Measurements from ENCODE around the gene ZNF335. TPM values are rescaled to one million over a fixed set of nuclear protein-coding genes. Genes with fewer than 3 reads are reported as not detected.

The ZNF335 gene
- total and polyA plus RNA-seq, 2 of the 13 experiments (the other 11 are each of a cell fraction or from before 2014, with no cell fraction given) = 9.7 to 13.7 TPM

GRCh38 chr20:45971675-45972499 lies at the start of gene ZNF335 (continued):
- TF ChIP-seq LRRFIP1 (CRISPR knock-in tag; conservative IDR thresholded peaks at IDR 0.05) = peak; percentile 50; the same call in 1 of the 2 replicates
- peak; percentile 13 for TF ChIP-seq PBX2 (CRISPR knock-in tag; IDR thresholded peaks at IDR 0.05)
- TF ChIP-seq ZNF841 (CRISPR knock-in tag; IDR thresholded peaks at IDR 0.05; ENCODE audit: borderline replicate concordance) = no peak
- peak; percentile 83; the same call in 1 of the 2 replicates for TF ChIP-seq KLF11 (CRISPR knock-in tag; IDR thresholded peaks at IDR 0.05)
- no peak for TF ChIP-seq ZNF883 (CRISPR knock-in tag; IDR thresholded peaks at IDR 0.05; ENCODE audit: not compliant biosample characterization)
- TF ChIP-seq ZNF432 (CRISPR knock-in tag; IDR thresholded peaks at IDR 0.05; ENCODE audit: borderline replicate concordance) = no peak; the same call in 1 of the 2 replicates
- TF ChIP-seq MLLT10 (CRISPR knock-in tag; IDR thresholded peaks at IDR 0.05) = no peak
- TF ChIP-seq ZNF775 (CRISPR knock-in tag; IDR thresholded peaks at IDR 0.05; ENCODE audit: borderline replicate concordance) = no peak
- TF ChIP-seq MAF1 (CRISPR knock-in tag; IDR thresholded peaks at IDR 0.05; ENCODE audit: borderline replicate concordance) = peak; percentile 94
- 0 out of 2 replicates have a peak, but pooled peaks have one; percentile 14 for TF ChIP-seq MZF1 (CRISPR knock-in tag; IDR thresholded peaks at IDR 0.05; ENCODE audit: borderline replicate concordance)
- peak; percentile 14; the same call in 1 of the 2 replicates for TF ChIP-seq ZNF281 (CRISPR knock-in tag; IDR thresholded peaks at IDR 0.05; ENCODE audit: borderline replicate concordance)
- peak; percentile 80; the same call in 1 of the 2 replicates for TF ChIP-seq ZFP37 (CRISPR knock-in tag; IDR thresholded peaks at IDR 0.05; ENCODE audit: borderline replicate concordance)
- TF ChIP-seq ZHX2 (IDR thresholded peaks at IDR 0.05; ENCODE audit: low read depth) = peak; percentile 94
- TF ChIP-seq ZHX2 (CRISPR knock-in tag; IDR thresholded peaks at IDR 0.05; ENCODE audit: borderline replicate concordance) = peak; percentile 66

Data from HepG2 (cell line).